RKO (cell line): ENCODE data around the gene VAC14.
"Not testable (repeated sequence)": the region's sequence is repeated elsewhere in the genome, so short reads cannot be mapped to it uniquely, and the experiment has no call there.

Experiments
- DNase-seq: peaks from one replicate; pipeline ENCODE4 v3.0.0-alpha.2; 2016; ENCODE audit warnings: low spot score

VAC14 gene

DNA sequence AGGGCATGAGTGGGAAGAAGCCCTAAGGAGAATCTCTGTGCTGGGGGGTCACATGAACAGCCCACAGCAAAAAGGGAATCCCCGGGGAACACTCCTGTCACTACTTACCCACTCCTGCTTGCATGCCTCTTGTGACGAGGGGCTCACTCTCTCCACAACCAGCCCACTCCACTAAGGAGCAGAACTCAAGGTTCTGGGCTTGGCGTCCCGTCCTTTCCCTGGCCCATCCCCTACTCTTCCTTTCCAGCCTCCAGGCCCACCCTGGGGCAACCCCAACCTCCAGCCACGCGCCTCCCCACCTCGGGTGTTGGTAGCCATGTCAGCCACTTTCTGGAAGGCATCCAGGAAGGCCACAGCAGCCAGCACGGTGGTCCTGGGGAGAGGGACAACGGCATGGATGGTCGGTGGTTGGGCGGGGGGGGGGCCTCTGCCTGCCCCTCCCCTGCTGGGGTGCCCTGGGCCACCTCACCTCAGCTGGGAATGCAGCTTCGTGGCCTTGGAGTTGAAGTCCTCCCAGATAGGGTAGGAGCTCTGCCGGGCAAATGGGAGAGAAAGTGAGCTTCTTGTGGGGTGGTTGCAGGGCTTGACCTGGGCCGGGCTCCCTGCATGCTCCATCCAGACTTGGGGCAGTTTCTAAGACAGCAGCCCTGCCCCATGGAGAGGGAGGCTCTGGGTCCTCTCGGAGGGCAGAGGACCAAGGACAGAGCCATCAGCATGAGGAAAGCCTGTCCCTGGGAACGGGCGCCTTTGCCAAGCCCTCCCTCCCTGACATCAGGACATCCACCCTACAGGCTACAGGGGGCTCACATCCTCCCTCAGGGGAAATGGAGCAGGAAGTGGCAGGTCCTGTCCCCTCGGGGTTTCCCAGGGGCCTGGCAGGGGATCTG lies 120.2 kb downstream of the VAC14 start:
- no peak for DNase-seq

DNA sequence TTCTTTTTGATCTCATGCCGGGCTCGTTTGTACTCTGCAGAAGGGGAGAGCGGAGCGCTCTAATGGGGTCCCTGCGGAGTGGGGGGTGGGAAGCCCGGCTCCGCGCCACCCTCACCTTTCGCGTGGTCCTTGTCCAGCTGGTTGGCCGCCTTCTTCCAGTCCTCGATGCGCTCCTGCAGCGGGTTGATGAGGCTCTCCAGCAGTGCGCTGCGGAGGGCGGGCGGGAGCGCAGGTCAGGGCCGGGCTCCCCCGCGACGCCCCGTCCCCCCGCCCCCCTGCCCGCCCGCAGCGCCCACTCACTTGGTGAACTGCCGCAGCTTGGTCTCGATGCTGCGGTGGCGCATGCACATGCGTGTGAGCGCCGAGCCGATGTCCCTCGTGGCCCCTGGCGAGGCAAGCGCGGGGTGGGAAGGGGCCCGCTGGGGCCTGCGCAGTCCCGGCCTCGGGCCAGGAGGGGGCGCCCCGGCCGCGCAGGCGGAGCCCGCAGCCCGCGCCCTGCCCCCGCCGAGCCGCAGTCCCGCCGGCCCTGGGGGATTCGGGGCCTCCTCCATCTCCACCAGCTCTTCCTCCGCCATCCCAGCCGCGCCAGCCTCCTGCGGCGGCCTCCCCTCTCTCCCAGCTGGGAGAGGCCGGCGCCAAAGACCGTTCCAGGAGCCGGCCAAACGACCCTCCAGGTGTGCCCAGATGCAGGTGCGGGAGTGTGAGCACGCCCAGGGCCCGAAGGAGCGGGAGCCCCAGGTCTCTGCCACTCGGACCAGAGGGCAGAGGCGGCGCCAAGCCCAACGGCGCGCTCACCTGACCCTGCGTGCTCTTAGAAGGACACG lies 121.1 kb downstream of the VAC14 start:
- no peak for DNase-seq

DNA sequence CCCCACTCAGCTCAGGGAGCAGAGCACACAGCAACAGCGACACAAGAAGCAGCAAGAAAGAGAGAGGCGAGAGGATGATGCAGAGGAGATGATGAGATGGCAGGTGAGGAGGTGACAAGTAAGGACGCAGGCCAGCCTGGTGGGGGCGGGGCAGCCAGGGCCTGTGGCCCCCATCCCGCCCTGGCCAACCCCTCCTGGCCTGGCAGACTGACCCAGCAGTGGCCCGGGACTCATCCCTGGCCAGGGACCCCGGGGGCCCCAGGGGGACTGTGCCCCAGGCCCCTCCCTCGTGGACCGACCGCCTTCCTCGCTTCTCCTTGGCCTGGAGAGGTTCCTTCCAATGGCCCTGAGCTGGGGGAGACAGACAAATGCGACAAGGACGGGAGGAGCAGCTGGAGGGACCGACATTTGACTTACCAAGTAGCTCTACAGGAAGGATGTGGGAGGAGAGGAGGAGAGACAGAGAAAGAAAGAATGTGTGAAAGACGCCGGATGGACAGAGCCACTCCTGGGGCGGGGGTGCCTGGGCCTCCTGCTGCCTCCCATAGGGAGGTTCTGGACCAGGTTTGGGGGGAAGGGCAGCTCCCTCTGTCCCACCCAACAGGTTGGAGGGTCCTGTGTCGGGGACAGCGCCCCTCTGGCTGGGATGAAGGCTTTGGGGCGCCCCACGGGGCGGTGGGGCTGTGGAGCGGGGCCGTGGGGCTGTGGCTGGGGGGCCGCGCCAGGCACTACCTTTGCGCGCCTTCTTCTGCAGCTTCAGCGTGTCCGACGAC lies 121.9 kb downstream of the VAC14 start:
- DNase-seq = no peak

DNA sequence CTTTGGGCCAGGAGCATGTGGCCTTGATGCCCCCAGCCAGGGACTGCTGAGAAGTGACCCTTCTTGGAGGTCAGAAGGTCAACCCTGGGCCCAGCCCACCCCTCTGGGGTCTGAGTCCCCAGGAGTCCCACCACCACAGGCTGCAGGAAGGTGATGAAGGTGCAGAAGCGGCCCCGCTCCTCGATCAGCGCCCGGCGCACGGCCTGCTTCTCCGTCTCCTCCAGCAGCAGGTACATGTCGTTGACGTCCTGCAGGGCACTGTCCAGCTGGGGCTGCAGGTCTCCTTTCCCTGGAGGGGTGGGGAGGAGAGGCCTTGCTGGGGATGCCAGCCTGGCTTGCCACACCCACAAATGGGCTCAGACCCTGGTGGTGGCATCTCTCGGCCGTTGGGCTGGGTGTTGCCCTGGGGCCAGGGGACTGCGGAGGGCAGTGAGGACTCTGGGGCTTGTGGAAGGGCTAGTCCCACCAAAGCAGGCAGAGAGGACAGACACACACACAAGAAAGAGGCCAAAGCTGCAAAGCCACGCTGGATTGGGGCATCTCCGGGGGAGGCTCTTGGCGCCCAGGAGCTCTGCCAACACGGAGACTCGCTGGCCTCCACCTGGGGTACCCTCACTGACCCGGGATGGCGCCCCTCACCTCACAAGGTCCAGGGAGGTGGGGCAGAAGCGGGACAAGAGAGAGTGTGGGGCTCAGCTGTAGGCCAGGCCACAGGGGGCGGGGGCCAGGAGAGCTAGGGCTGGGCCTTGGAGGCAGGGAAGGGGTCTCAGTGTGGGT lies 122.6 kb downstream of the VAC14 start:
- DNase-seq = no peak

DNA sequence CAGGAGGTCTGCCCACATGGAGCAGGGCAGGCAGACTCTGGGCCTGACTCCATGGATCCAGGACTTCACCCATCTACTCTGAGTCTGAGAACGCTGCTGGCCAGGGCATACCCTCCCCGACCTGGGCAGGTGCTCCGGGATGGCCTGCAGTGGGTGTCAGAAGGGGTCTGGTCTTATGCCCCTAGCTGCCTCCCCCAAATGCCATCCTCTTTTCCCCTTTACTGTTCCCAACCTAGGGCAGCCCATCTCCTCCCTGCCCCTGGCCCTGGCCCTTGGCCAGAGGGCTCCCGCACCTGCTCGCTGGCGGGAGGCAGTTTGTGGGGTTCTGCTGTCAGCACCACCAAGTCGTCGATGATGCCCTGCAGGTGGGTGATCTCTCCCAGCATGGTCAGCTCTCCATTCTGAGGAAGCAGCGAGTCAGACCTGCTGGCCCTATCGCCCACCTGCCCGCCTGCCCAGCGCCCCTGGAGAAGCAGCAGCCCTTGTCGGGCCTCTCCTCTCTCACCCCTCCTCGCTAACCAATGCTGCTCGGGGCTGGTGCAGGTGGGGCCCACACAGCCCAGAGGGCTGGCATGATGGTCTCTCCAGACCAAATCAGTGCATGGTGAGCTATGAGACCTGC lies 123.3 kb downstream of the VAC14 start:
- DNase-seq = no peak

DNA sequence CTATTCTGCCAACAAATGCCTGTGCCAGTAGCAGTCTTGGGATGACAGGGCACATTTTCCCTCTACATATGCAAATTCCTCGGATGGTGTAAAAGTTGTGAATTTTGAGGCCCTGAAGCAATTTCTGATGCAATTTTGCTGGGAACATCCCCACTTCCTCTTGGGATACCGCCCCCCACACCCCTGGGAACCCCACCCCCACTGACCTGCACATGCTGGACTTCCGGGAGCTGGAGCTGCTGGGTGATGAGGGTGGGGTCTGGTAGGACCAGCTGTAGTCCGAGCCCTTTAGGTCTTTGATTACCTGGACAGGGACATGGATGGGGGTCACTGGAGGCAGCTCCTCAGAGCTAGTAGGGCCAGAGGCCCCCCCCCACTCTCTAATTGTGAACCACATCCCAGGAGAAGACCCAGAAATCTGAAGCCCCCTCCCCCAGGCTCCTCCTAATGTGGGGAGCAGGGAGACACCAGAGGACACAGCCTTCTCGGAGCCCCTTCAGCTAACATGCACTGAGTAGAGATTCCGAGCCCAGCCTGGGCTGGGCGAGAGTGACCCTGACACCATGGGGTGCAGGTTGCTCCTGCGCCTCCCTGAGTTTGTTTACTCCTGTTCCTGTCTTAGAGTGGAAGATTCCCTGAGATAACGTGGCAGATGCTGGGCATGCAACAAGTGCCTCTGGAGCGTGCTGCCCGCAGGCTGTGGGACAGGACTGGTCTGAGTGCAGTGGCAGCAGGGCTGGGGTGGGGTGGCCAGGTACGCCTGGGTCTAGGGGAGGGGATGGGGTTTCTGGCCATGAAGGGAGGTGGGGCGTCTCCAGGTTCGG lies 124.1 kb downstream of the VAC14 start:
- DNase-seq = no peak

DNA sequence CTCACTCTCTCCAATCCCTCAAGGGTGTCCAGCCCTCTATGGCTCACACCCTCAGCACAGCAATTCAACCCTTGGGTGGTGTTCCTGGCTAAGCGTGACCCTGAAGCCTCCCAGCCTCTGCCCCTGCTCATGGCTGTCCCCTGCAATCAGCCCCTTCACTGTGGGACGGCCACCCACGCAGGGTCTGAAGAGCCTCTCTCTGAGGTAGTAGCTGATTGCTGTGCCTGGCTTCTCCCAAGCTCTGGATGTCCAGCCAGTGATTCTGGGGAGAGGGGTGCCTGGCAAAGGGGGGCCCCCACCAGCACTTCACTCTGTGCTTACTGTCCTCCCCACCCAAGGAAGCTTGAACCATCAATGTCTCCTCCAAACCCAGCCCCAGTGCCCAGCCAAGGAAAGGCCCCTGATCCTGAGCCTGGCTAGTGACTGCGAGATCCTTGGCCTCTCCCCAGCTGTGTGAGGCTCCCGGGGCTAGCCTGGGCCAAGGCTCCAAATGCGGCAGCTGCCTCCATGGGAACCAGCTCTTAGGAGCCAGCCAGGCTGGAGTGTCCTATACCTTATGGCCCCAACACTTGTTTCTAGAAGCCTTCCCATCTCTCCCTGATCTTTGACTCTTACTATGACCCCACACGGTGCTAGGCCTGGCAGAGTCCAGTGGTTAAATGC lies 125.0 kb downstream of the VAC14 start:
- DNase-seq = no peak

DNA sequence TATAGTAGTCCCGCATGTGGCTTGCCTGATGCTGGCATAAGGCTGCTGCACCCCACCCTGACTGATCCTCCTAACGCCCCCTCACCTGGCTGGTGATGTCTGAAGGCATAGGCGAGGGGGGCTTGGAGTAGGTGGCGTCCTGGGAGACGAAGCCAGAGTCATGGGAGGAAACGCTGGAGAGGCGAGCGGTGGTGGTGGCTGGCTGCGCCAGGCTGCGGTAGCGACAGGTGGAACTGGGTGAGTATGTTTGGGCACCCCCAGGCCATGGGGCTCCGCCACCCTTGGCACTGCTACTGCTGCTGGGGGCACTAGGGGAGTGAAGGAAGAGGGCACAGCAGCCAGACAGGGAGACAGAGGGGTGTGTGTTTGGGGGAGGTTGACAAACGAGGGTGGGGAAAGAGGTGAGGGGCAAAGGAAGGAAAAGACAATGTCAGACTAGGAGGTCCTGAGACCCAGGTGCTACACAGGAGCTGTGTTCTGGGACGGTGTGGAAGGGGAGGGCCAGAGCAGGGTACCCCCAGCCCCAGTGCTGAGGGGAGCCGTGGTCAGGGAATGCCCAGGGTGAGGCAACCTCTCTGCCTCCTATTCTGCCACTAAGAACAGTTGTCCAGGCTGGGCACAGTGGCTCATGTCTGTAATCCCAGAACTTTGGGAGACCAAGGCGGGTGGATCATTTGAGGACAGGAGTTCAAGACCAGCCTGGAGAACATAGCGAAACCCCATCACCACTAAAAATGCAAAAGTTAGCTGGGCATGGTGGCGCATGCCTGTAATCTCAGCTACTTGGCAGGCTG lies 126.5 kb downstream of the VAC14 start:
- DNase-seq = no peak

DNA sequence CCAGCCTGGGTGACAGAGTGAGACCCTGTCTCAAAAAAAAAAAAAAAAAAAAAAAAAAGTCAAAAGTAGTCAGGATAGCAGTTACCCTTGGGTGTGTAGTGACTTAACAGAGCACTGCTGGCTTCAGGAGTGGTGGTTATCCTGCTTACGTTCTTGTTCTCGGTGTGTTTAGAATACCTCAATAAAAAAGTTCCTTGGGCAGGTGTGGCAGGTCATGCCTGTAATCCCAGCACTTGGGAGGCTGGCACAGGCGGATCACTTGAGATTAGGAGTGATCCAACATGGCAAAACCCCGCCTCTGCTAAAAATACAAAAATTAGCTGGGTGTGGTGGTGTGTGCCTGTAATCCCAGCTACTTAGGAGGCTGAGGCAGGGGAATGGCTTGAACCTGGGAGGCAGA lies 130.0 kb downstream of the VAC14 start:
- DNase-seq = not testable (repeated sequence)

DNA sequence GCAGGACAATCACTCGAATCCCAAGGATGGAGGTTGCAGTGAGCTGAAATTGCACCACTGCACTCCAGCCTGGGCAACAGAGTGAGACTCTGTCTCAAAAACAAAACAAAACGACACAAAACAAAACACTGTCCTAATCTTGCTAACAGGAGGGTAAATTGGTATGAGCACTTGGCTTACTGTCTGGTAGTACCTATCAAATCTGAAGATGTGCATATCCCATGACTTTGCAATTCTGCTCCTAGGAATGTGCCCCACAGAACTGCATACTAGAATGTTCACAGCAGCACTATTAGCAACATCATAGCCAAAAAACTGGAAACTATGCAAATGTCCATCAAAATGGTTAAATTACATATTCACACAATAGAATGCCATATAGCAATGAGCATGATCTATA lies 130.8 kb downstream of the VAC14 start:
- no peak for DNase-seq

DNA sequence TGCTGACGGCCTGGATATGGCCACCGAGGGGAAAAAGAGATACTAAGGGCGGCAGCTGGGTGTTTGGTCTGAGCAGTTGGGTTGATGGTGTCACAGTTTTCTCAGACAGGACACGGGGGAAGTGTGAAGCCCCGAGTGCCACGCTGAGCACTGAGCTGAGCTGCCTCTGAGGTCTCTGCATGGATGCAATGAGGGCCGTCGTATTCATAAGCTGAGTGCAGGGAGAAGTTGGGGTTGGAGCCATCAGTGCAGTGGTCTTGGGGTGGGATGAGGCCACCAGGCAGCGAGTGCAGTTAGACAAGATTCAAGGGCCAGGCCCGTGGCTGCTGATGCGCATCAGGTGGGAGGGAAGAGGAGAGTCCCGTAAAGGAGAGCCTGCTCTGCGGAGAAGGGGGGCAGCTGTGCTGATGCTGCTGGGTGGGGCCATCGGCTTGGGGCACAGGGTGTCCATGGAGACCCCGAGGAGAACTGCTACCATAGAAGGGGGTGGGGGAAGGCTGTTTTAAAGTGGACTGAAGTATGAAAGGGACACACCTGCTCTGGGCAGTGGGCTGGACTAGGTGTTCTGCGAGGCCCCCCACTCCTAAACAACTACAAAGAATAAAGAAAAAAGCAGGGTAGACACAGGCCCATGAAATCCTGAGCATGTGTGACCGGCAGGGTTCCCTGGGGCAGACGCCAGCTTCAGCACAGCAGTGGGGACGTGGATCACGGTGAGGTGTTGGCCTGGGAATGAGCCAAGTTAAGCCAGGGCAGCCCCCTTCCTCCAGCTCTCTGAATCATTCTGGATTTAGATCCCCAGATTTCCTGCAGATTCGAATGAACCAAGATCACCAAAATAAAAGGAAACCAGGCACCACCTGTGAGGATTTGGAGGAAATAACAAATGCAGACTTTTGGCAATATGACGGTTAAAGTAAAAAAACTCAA lies 134.9 kb downstream of the VAC14 start:
- DNase-seq = no peak

DNA sequence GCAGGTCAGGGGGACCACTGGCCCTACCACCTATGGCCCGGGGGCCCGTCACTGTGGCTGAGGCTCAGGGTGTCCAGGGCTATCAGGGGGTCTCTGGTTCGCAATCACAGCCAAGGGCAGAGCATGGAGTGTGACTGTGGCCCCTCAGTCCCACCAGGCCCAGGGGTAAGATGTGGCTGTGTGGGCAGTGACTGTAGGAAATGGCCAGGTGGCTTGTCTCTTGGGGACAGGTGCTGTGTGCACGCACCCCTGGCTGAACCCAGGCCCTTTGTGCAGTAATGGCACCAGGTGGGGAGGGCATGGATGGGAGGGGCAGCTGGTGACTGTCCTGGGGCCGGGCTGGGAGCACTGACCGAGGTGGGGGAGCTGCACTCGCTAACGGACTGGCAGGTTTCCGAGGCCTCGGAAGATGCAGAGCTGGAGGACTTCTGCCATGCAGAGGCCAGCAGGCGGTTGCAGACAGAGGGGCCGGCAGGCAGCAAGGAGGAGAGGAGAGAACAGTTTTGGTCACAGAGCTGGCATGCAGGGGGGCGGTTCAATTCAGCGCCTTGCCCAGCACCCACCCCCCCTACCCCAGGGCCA lies 135.8 kb downstream of the VAC14 start:
- no peak for DNase-seq

DNA sequence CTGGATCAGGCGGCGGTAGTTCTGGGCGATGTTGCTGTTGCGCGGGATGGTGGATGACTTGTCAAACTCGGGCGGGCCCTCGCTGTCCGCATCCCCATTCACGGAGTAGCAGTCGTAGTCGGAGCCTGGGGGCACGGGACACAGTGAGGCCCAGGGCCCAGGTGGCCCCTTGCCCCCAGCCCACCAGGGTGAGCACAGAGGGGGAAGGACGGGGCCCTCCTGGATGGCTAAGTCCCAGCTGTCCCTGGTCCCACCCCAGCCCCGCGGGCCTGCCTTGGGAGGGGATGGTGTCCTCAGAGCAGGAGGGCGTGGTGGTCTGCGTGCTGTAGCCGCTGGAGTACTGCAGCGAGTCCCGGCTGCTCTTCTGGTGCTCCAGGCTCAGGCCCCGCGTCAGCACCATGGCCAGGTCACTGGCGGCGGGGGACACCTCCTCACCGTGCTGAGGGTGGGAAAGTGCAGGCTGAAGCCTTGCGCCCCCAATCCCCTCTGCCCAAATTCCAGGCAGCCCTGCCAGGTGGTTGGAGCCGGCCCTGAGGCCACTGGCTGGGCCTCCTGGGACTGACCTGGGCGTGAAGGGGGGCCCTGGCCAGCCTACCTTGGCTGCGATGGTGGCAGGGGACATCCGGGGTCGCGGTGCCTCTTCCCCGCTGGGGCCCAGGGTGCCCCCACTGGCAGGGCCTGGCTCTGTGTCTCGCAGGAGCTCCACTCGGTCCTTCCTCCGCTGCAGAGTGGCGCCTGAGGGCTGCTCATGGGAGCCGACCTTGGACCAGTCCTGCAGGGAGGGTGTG lies 136.4 kb downstream of the VAC14 start:
- DNase-seq = no peak

DNA sequence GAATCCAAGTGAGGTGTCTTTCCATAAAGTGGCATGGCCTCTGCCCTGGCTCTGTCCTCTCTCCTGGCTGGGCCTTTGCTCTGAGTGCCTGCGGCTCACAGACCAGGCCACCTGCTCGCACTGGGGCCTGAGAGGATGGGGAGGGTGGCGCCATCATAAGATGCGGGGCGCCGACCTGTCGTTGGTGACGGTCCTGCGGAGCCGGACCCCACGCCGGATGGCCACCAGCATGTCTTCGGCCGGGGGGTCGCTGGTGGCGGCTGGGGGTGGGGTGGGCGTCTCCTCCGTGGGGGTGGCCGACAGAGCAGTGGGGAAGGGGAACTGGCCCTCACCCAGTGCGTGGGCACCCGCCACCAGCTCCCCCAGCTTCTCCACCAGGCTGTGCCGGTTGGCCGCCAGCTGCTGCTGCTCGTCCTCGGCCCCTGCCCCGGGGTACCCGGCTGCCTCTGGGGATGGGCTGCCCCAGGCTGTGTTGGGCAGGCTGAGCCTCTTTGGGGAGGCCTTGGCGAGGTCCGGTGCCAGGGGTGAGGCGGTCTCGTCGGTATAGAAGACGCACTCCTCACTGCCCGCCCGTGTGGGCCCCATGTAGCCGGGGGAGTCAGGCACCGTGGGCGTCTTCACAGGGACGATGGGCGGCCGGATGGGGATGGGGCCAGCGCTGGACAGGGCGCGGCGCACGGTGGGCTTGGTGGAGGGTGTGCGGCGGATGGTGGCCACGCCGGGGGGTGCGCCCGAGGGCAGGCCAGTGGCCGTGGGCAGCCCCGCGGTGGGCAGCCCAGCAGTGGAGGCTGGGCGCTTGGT lies 137.2 kb downstream of the VAC14 start:
- DNase-seq = no peak

DNA sequence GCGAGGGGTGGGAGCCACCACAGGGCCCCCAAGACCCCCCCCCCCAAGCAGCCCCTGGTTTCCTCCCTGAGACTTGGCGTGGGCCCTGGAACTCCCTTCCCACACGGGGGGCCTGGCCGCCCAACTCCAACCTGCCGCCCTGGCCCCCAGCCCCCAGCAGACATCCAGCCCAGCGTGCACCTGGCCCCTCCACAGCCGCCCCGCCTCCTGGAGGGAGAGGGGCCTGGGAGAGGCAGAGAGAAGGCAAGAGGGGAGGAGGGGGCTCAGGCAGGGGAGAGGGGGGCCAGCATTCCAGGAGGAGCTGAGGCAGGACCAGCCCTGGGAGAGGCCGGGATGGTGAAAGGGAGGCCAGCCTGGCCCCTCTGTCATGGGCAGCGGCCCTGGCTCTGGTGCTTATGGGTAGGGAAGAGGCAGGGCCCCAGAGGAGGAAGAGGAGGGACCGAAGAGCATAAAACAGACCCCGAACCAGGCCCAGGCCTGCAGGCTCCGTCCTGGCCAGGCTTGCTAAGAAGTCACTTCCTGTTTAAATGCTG lies 137.9 kb downstream of the VAC14 start:
- DNase-seq = no peak
